Stimulated activated CD4-positive, alpha-beta T cell treated with anti-CD3 and anti-CD28 coated beads, Interleukin-12 subunit alpha, Interleukin-12 subunit beta, amount 100 ng/mL, for 48 hours (primary cell): ENCODE data around the gene ABCG1.

Experiments
- DNase-seq, 3 donors: peaks; one replicate each; pipeline ENCODE4 v3.0.0-alpha.2; 2020; ENCODE audit warnings: low read depth in 2 of 3, low spot score in 1 of 3

The ABCG1 gene

DNA sequence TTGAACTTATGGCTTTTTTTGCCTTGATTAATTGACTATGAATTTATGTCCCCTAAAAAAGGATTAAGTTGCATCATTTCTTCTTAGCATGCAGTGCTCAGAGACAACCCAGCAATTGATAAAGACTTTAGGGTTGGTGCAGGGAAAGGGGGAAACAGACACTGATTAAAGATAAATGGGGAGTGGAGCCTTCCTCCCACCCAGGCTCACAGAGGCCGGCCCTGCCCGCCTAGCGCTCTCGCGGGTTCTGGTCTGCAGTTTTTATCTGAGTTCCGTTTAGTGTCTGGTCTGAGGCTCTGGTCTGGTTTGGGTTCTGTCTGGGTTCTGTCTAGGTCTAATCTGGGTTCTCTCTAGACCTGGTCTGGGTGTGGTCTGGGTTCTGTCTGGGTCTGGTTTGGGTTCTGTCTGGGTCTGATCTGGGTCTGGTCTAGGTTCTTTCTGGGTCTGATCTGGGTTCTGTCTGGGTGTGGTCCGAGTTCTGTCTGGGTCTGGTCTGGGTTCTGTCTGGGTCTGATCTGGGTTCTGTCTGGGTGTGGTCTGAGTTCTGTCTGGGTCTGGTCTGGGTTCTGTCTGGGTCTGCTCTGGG is 48.1 kb downstream of the ABCG1 start:
- DNase-seq: no peak

DNA sequence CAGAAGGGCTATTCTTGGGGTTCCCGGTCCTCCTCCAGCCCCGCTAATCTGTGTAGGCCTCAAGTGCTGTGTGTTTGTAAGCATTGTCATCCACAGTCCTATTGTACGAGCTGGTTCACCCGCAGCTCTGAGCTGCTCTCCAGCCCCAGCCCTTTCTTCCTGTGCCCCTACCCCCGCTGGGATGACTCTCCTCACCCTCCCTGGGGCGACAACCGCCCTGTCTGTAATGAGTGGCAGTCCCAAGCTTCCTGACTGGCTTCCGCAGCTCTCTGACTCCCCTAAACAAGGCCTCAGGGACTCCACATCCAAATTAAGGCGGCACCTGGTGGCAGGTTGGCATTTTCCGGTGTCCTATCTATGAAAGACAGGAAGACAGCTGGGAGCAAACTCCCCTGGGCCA is 50.4 kb downstream of the ABCG1 start:
- DNase-seq: no peak

DNA sequence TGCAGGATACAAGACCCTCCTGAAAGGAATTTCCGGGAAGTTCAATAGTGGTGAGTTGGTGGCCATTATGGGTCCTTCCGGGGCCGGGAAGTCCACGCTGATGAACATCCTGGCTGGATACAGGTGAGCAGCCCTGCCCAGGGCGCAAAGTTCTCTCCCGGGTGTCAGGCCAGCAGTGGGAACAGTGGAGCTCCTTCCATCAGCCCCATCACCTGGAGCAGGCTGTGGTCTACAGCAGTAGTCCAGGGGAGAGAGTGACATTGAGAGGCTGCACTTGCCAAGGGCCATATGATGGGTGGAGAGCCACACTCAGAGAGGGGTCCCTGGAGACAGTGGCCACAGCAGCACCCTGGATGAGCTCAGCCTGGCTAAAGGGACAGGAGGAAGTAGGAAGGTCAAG is 52.1 kb downstream of the ABCG1 start:
- no peak for DNase-seq

DNA sequence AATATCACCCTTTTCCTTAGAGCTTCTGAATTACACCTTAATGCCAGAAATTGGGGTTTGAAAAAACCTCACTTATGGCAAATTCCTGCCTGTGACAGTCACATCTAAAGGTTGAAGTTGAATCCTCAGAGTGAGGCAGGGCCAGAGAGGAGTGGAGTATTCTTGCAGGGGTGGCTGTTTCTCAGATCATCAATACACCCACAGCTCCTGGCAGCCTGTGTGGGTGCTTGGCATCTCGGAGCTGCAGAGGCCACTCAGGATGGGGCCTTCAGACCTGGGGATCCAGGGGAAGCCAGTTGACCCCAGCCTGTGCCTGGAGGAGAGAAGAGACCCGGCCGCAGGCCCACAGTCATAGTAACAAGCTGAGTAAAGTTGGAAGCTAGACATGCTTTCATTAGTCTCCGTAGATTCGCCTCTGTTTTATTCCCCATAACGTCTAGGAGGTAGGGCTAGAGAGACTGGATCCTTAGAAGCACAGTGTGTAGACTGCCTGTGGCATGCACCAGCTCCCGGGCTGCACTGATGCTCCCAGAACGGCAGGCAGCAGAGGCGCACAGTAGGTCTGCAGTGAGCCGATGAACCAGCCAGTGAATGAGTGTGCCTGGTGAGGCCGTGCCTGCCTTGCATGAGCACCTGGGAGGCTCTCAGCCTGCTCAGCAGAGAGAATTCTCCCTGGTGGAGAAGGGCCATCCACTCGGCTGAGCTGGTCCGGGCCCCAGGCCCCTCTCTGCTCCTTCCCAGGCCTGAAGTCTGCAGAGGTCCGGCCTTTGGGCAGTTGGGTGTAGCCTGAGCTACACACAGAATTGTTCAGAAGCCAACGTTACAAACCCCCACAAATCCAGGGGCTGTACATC is 53.4 kb downstream of the ABCG1 start:
- DNase-seq: no peak

DNA sequence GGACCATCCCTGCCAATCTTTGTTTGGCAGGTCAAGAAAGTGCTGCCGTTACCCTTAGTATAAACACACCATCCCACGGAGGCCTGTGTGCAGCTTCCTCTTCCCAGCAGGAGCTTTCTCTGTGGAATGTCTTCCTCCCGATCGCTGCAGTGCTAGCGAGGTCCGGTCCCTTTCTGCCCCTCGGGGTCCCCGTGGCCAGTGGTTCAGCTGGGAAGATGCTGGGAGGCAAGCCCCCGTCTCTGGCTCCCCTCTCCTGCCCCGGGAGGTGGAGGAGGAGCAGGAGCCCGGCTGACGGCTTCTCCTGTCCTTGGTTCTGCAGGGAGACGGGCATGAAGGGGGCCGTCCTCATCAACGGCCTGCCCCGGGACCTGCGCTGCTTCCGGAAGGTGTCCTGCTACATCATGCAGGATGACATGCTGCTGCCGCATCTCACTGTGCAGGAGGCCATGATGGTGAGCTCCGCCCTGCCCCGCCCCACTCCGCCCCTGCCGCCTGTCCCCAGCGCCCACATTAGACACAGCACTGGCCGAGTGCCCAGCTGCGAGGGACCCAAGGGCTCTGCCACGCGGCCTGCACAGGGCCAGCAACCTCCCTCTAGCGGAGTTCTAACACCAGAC is 54.2 kb downstream of the ABCG1 start:
- DNase-seq: no peak

DNA sequence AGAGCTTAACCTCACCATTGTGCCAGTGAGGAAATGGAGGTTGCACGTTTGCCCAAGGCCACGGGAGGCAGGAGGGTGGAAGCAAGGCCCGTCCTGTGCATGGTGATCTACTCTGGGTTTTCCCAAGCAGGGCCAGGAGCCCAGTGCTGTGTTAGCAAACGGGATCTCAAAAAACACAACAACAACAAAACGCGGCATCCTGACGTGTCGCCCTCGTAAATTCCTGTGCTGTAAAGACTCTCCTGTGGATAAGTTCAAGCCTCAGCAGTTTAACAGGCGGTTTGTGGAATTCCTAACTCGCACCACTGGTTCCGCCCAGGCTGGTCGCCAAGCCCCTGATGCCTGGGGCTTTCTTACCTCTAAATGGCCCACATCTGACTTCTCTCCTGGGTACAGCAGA is 57.1 kb downstream of the ABCG1 start:
- no peak for DNase-seq

DNA sequence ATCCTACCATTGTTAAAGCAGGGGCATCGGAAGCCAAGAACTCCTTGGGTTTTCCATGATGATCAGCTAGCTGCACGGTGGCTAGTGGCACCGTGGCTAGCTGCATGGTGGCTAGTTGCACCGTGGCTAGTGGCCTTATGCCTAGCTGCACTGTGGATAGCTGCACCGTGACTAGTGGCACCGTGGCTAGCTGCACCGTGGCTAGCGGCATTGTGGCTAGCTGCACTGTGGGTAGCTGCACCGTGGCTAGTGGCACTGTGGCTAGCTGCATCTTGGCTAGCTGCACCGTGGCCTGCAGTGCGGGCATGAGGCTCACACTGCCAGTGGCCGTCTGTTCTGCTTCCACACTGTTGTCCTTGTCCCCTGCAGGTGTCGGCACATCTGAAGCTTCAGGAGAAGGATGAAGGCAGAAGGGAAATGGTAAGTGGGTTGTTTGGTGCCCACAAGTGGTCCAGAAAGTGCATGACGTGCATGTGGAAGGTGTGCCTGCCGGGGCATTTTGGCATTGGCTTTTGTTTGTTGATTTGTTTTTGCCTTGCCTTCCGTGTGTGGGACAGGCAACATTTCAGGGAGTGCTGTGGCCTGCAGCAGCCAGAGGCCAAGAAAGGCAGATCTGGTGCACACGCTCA is 57.7 kb downstream of the ABCG1 start:
- DNase-seq: no peak

DNA sequence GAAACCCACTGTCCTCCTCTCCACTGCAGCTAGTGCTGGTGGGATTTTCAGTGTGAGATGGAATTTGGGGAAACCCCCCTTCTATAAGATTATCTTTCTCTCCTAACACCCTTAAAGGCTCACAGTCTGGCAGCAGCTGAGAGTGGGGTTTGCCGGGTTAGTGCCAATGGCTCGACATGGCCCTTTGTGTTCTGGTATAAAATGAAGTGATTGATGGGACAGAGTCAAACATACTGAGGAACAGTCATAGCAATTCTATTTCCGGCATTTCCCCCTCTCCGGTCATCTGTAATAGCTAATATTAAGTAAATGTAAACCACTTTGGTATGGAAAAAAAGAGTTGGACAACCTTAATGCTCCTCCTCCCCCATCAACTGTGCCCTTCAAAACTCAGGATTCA is 58.7 kb downstream of the ABCG1 start:
- DNase-seq: no peak

DNA sequence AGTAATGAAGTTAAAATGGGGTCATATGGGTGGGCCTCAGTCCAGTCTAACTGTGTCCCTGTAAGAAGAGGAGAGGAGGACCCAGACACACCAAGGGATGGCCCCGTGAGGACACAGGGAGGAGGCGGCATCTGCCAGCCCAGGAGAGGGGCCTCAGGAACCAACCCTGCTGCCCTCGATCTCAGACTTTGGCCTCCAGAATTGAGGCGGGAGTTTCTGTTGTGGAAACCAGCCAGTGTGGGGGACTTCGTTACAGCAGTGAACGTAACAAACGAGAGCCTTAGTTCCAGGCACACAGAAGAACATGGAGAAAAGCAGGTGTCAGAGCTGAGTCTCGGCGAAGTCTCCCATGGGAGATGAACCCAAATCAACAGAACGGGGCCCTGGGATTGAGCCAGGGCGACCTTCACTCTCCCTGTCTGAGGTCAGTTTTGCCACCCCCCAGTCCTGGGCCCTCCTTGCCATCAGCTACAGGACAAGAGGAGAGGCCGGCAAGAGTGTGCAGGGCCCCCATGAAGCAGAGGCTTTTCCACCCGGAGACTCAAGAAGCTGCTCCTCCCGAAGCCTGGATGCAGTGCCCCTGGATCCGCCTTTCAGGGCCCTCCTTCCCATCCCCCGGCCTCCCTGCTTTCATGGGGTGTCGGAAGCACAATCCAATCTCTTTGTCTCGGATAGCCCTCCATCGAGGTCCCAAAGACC is 59.7 kb downstream of the ABCG1 start:
- DNase-seq: no peak

DNA sequence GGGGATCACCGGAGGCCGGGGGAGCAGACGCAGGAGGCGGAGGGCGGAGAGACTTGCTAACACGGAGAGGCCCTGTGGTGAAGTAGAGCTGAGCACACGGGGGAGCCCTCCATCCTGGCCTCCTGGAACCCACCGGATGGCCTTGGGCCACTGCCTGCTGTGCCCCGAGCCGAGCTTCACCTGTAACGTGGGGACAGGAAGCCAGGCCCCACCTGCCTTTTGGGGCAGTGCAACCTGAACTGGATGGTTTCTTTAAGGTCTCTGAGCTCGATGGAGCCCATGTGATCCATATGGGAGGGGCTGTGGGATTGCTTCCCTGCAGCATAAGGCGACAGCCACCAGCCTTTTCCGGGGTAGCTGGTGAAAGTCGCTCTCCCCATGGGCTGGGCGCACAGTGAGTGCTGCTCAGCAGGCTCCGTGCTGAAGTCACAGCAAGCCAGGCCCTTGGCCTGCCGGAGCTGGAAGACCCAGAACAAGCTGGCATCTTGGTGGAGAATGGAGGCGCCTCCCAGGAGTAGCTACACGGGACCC is 60.5 kb downstream of the ABCG1 start:
- DNase-seq: no peak

DNA sequence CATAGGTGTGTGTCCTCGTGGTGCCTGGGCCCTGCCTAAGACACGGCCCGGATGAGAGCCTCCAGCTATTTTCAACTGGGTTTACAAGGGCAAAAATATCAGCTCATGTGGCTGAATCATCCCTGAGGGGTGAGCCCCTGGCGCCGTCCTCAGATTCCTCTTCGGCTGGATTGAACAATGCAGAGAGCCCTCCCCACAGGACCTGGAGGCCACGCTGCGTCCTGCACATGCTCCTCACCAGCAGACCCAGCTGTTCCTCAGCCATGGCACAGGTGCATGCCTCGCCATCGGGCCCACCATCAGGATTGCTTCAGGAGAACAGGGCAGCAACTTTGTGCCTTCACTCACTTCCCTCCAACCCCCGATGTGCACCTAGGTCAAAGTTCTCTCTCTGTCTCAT is 60.9 kb downstream of the ABCG1 start:
- DNase-seq: no peak

DNA sequence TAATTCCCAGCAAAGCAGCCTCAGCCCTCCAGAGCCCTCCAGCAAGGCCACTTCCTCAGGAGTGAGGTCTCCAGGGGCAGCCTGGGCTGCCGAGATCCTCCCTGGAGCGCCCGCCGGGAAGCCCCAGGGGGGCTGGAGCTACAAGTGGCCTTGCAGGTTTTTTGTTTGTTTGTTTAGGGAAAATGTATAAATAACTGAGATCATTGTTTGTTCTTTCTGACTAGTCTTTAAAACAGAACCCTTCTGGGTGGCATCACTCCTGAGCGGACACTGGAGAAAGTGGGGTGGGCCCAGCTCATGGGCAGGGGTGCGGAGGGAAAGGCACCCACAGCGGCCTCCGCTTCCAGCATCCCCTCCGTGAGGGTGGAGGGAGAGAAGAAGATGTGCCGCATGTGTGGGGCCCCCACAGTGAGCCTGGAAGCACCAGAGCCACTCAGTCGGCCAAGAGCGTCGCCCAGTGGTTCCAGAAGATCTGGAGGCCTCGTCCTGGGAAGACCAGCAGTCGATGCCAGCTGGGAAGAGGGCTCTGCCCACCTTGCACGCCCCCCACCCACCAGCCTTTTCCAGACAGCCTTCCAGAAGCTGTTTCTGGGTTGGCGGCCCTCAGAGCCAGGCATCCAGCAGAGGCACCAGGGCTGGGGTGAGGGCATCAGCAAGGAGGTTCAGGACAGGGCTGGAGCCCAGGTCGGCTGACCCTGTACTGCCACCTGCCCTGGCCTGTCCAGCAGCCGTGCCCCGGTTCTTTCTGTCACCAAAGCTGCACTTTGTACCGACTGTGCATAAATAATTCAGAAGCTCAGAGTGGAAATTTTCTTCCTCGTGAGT is 61.6 kb downstream of the ABCG1 start:
- DNase-seq: no peak

DNA sequence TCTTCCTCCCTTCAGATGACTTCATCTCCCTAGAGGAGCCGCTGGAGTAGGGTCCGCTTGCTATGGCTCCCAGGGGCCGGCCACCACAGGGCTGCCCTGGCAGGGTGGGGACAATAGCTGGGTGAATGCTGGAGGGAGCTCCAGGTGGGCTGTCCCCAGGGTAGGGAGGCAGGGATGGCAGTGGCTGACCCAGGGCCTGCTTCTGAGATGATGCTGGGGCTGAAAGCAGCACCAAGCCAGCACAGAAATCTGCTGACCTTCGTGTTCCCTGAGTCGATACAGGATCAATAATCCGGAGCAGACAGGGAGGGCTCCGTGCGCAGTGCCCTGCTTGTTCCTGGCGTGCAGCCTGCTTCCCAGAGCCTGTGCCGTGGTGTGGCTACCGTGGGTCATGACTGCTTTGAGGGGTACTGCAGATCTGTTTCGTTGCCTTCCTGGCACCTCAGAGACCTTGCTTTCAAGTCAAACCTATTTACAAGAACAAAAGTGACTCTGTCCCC is 62.3 kb downstream of the ABCG1 start:
- no peak for DNase-seq

DNA sequence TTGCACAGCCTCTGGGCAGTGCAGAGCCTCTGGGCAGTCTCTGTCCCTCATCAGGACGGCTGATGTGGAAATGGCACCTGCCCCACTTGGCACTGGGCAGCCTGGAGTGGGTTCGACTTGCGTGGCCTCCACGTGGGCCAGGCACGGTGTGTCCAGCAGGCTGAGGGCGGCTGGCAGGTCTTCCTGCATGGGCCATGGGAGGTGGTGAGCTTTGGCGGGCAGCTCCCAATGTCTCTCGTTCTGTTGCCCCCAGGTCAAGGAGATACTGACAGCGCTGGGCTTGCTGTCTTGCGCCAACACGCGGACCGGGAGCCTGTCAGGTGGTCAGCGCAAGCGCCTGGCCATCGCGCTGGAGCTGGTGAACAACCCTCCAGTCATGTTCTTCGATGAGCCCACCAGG is 63.1 kb downstream of the ABCG1 start:
- no peak for DNase-seq

DNA sequence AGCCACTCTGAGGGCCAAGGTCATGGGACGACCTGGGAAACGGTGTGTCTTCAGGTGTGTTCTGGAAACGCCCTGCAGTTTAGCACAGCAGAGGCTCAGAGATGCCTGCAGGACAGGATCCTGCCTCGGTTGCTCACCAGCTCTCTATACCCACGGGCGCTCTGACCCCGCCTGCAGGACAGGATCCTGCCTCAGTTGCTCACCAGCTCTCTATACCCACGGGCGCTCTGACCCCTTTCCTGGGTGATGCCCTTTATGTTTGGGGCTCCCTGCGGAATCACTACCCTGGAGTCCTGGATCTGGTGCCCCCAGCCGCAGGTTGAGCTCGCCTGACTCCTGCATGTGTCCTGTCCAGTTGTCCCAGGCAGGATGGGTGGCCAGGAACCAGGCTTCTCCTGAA is 63.8 kb downstream of the ABCG1 start:
- DNase-seq: no peak

DNA sequence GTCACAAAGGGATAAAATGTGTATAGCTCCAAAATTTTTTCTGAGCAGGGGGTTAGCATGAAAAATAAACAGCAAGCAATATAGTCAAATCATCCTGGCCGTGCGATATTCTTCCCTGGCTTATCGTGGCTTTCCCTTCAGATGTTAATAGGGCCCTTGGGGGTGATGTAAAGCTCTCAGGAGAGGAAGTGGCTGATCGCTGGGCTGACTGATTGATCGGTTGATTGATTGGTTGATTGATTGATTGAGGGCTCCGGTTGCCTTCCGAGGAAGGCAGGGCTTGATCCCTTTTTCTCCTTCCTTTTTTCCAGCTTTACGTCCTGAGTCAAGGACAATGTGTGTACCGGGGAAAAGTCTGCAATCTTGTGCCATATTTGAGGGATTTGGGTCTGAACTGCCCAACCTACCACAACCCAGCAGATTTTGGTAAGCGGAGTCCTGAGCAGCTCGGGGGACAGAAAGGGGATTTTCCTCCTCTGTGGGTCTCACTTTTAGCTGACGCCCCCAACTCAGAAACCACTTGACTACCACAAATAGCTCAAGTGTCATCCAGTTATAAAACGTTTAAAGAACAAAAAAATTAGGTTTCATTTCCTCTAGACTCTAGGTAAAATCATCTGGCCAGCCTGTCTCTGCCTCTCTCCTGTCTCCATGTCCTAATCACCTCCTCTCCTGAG is 66.8 kb downstream of the ABCG1 start:
- DNase-seq: no peak

DNA sequence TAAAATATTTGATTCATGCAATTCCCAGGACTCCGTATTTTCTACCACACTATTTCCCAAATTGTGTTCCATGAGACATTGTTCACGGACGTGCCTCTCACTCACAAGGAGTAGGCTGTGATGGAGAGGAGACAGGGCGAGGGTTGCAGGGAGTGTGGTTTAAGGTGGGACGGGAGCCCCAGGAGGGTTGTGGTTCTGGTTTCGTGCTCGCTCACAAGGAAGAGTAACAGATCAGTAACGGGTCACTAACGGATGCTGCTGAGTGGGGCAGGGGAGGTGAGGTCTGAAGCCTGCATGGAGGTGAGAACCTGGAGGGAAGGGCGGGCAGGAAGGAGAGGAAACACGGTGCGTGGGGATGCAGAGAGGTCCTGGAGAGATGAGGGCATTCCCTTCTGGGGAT is 67.5 kb downstream of the ABCG1 start:
- no peak for DNase-seq

DNA sequence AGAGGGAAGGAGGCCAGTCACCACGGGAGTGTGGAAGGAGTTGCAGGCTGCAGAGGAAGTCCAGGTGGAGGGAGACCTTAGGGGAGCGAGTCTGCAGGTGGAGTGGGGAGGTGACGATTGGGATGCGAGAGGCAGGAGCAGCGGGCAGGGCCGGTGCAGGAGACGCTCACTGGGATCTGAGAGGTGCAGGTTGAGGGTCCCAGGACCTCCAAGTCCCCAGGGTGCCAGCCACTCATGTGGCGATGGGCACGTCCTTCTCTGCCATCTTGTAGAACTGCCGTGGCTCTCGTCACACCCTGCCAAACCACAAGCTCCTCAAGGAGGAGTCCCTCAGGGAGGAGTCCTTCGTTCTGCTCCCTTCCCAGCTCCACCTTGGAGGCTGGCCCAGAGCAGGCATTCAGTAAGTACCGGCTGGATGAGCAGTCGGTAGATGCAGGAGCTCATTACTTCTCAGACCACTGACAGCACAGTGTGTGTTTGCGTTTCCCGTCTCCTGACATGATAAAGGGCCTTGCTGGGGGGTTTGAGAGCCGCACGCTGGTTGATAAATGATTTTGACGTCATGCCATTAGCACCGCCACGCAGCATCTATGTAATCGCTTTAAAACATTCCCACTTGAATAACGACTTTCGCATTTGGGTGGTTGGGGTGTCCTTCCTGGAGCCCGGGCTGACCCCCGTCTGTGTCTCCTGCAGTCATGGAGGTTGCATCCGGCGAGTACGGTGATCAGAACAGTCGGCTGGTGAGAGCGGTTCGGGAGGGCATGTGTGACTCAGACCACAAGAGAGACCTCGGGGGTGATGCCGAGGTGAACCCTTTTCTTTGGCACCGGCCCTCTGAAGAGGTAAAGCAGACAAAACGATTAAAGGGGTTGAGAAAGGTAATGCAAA is 68.5 kb downstream of the ABCG1 start:
- no peak for DNase-seq

DNA sequence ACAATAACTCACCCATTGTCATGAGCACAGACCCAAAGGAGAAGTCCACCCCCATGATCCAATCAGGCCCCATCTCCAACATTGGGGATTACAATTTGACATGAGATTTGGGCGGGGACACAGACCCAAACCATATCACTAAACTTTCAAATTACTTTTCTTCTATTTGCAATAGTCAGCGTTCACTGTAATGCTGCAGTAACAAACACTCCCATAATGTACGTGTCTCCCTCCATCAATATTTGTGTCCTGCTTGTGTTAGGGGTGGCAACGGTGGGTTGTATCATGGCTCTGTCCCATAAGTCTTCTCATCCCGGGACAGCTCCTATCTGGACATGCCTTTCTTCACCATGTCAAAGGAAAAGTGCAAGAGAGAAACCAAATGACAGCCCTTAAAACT is 70.0 kb downstream of the ABCG1 start:
- DNase-seq: no peak
